Left lung (tissue), 10 donors: ENCODE data around the gene PRPF4. TPM values are rescaled to one million over a fixed set of nuclear protein-coding genes. Genes with fewer than 3 reads are reported as not detected.

Source experiments
- ATAC-seq: fragments of 200-7000 bp; cut with Tn5 transposase; one replicate; pipeline ENCODE4 v1.9.1; 2020; ENCODE audit warnings: moderate library complexity
- DNase-seq, 4 donors: peaks; one replicate each; pipeline ENCODE4 v3.0.0-alpha.2; 2013 to 2020
- H3K27ac ChIP-seq, 2 donors: fragments of 200-600 bp; sonication (generic) in 1 of 2; one replicate each; pipeline versions ENCODE4 v1.5.0 to v1.8.0; 2020 to 2021
- H3K27me3 ChIP-seq, 2 donors: fragments of 200-600 bp; sonication (generic) in 1 of 2; one replicate each; pipeline versions ENCODE4 v1.5.0 to v1.8.0; 2020 to 2021
- H3K36me3 ChIP-seq, 2 donors: fragments of 200-600 bp; sonication (generic) in 1 of 2; one replicate each; pipeline versions ENCODE4 v1.5.0 to v1.8.0; 2020 to 2021
- H3K4me1 ChIP-seq, 2 donors: fragments of 200-600 bp; one replicate each; pipeline ENCODE4 v1.8.0; 2021
- H3K4me3 ChIP-seq, 2 donors: fragments of 200-600 bp; sonication (generic) in 1 of 2; one replicate each; pipeline versions ENCODE4 v1.5.0 to v1.8.0; 2020 to 2021; ENCODE audit warnings: mild to moderate bottlenecking in 1 of 2
- H3K9me3 ChIP-seq, 2 donors: fragments of 200-600 bp; sonication (generic) in 1 of 2; one replicate each; pipeline versions ENCODE4 v1.5.0 to v1.8.0; 2020 to 2021
- intact Hi-C, 2 donors: fragments of 100-400 bp; cut with DNase I; formaldehyde crosslinking; loops; one replicate each; pipeline versions ENCODE4 v1.11.2 to v1.14.2; 2022
- polyA plus RNA-seq, 6 donors: library from polyadenylated mRNA; unstranded; fragments of 120-200 nt; gene quantifications; one replicate each; pipeline ENCODE4 v1.2.1, GENCODE V29; 2013; ENCODE audit not compliant: insufficient read length in 6 of 6
- total RNA-seq, 2 donors: library from RNA; stranded (reverse); fragmentation: NEBNext Ultra II Directional; extraction: Animal tissue kit (Norgen Biotek cat#: 25700); gene quantifications; one replicate each; pipeline ENCODE4 v1.2.1, GENCODE V29; 2021
- TF ChIP-seq, protein P1 (sequence below), 2 donors: fragments of 200-600 bp; sonication (generic) in 1 of 2; IDR thresholded peaks; one replicate each; pipeline versions ENCODE4 v1.5.0 to v1.8.0; 2021; ENCODE audit warnings: antibody characterized with exemption in 2 of 2
- donor health status: DM: no; HTN: yes; CAD: no.
- donor health status: DM: no; HTN: no; CAD: no.

Gene PRPF4
- total and polyA plus RNA-seq, 8 donors, result 16.6 to 34.0 (median 29.5) TPM

DNA sequence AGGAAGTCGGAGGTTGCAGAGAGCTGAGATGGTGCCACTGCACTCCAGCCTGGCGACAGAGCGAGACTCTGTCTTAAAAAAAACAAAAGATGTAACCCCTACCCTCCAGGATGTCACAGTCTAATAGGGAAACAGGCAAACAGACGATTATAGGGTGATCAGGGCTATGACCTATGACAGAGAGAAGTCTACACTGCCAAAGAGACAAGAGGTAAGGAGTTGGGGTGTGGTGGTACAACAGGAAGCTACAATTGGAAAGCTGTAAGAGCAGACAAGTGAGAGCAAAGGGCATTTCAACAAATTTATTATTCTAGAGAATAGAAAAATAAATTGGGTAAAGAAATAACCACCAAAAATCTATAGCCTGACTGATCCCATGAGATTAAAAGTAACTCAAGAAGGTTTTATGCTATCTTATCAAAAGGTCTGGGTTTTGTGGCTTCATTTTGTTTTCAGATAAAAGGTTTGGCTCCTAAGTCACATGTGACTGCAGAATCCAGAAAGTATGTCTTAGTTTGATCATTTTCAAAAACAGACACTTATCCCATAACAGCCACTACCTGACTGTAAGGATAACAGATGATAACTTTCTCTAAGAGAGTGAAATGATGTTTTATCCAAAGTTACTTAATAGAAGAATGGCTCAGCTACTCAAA is 7.4 kb upstream of the PRPF4 start:
- intact Hi-C loops, result no loop called here
- DNase-seq, result no peak
- TF ChIP-seq, protein P1, sequence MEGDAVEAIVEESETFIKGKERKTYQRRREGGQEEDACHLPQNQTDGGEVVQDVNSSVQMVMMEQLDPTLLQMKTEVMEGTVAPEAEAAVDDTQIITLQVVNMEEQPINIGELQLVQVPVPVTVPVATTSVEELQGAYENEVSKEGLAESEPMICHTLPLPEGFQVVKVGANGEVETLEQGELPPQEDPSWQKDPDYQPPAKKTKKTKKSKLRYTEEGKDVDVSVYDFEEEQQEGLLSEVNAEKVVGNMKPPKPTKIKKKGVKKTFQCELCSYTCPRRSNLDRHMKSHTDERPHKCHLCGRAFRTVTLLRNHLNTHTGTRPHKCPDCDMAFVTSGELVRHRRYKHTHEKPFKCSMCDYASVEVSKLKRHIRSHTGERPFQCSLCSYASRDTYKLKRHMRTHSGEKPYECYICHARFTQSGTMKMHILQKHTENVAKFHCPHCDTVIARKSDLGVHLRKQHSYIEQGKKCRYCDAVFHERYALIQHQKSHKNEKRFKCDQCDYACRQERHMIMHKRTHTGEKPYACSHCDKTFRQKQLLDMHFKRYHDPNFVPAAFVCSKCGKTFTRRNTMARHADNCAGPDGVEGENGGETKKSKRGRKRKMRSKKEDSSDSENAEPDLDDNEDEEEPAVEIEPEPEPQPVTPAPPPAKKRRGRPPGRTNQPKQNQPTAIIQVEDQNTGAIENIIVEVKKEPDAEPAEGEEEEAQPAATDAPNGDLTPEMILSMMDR (IDR thresholded peaks at IDR 0.05), result no peak
- Histone ChIP-seq H3K9me3 (no peaks in the 10 kb centered on the region), H3K4me3 (no peak overlapping the region), H3K27ac (no peak overlapping the region), H3K4me1 (no peaks in the 10 kb centered on the region), H3K27me3 (no peaks in the 10 kb centered on the region), H3K36me3 (peaks cover 0 to 85% of the 10 kb centered on the region in 2 donors)
- no peak for ATAC-seq

DNA sequence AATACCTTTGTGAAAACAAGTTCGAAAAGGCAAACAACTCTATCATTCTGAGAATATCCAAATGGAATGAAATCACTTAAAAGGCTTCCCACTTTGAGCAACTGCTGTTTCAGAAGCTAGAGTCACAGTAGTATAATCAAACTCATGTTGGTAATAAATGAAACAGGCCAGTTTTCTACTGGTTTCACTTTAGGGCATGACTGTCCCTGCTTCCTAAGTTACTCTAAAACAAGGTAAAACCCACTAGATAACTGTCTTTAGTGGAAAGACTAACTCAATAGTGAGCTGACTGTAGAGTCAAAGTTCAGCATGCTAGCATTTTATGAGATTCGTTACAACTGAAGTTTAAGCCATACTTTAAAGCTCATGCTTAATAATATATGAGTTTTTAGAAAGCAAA is 6.1 kb upstream of the PRPF4 start:
- Histone ChIP-seq H3K4me1 (peaks cover 0 to 10% of the 10 kb centered on the region in 2 donors), H3K4me3 (no peak overlapping the region), H3K36me3 (peaks cover 0 to 84% of the 10 kb centered on the region in 2 donors), H3K27me3 (no peaks in the 10 kb centered on the region), H3K9me3 (no peaks in the 10 kb centered on the region), H3K27ac (no peak overlapping the region)
- intact Hi-C loops, result no loop called here
- ATAC-seq (no peak), DNase-seq (no peak)
- TF ChIP-seq, protein P1 (IDR thresholded peaks at IDR 0.05), result no peak

DNA sequence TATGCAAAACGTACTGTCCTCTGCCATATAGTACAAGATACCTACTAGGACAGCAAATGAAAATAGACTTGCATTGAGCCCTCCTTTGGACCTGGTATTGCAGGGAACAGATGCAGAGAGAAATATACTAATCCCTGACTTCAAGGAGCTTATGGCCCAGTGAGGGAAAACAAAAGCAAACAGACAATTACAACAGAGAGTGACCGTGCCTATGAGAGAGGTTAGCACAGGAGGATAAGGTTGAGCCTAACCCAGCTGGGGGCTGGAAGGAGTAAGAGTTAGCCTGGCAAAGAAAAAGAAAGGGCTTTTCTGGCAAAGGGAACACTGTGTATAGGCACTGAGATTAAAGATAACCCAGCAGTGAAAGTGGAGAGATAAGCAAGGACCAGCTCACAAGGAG is 5.6 kb upstream of the PRPF4 start:
- no peak overlapping the region for H3K4me3 ChIP-seq
- H3K9me3 ChIP-seq, result no peaks in the 10 kb centered on the region
- DNase-seq (no peak), ATAC-seq (no peak)
- intact Hi-C loops, result no loop called here
- H3K4me1 ChIP-seq, result peaks cover 0 to 14% of the 10 kb centered on the region in 2 donors
- no peaks in the 10 kb centered on the region for H3K27me3 ChIP-seq
- H3K36me3 ChIP-seq, result peaks cover 0 to 82% of the 10 kb centered on the region in 2 donors
- TF ChIP-seq, protein P1 (IDR thresholded peaks at IDR 0.05), result no peak
- H3K27ac ChIP-seq, result no peak overlapping the region

DNA sequence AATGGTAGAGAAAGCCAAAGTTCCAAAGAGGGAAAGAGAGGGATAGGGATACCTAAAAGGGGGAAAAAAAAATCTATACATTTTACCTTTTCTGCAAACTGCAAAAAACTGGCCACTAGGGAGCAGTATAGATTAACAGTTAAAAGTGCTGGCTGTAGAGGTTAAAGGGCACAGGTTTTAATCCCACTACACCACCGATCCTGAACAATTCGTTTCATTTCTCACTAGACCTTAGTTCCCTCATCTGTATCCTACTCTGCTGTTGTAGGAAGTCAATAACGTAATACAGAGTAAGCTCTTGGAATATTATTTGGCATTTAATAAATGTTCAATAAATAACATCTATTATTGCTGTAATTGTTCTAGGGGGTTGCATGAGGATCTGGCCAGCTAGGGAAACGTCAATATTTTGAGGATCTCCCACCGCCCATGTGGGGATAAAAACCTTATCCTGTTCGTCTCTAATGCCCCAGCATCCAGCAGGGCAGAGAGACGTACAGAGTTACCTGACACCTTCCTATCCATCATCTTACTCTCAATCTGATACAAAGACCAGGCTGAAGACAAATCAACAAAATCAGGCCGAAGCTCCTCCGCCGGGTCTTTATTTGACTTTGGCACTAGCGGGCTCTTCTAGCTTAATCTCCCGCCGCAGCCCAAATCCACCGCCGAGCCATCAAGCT is 843 bp upstream of the PRPF4 start:
- peak overlapping the region; percentile 90 to 92 for H3K27ac ChIP-seq
- no peaks in the 10 kb centered on the region for H3K9me3 ChIP-seq
- peak overlapping the region; percentile 76 to 78 for H3K4me3 ChIP-seq
- peaks cover 0 to 65% of the 10 kb centered on the region in 2 donors for H3K36me3 ChIP-seq
- TF ChIP-seq, protein P1 (IDR thresholded peaks at IDR 0.05), result peak; percentile 62 to 65
- H3K4me1 ChIP-seq, result peaks cover 5 to 33% of the 10 kb centered on the region in 2 donors
- peak; percentile 74 for ATAC-seq
- DNase-seq, result peak in 2 of 4 donors; percentile 32 to 62
- no peaks in the 10 kb centered on the region for H3K27me3 ChIP-seq
- intact Hi-C loops, result no loop called here

DNA sequence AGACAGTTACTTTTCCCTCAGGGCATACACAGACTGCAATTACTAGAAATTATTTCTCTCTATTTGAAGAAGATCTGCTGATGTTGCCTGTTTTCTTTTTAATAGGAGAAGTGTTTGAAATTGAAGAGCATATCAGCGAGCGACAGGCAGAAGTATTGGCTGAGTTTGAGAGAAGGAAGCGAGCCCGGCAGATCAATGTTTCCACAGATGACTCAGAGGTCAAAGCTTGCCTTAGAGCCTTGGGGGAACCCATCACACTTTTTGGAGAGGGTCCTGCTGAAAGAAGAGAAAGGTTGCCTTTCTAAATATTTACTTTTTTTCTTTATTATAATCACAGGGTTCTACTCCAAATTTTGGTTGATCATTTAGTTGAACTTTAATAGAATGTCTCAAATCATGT is 3.4 kb downstream of the PRPF4 start:
- Histone ChIP-seq H3K27ac (no peak overlapping the region), H3K4me3 (no peak overlapping the region), H3K4me1 (peaks cover 5 to 28% of the 10 kb centered on the region in 2 donors), H3K27me3 (no peaks in the 10 kb centered on the region), H3K9me3 (no peaks in the 10 kb centered on the region), H3K36me3 (peaks cover 4 to 70% of the 10 kb centered on the region in 2 donors)
- intact Hi-C loops, result no loop called here
- DNase-seq, result no peak
- no peak for ATAC-seq
- TF ChIP-seq, protein P1 (IDR thresholded peaks at IDR 0.05), result no peak
